ENCODE results near the gene RCC1. TPM values are rescaled to one million over a fixed set of nuclear protein-coding genes. Genes with fewer than 3 reads are reported as not detected.
"Not testable (repeated sequence)": the region's sequence is repeated elsewhere in the genome, so short reads cannot be mapped to it uniquely, and the experiment has no call there.

The RCC1 gene
- polyA plus RNA-seq, 1 of the 3 experiments (the other 2 are of a cell fraction) = 61.0 TPM

DNA sequence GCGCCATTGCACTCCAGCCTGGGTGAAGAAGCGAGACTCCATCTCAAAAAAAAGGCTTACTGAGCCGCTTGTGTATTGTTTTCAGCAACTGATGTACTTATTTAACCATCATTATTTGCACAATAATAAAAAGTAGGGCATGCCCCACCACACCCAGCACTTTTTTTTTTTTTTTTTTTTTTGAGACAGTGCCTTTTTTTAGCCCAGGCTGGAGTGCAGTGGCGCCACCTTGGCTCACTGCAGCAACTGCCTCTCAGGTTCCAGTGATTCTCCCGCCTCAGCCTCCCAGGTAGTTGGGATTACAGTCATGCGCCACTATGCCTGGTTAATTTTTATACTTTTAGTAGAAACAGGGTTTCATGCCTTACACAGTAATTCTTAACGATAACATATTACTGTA is 34.8 kb downstream of the RCC1 start:
- H3F3A ChIP-seq (replicated peaks; ENCODE audit: insufficient read depth) = peaks cover 3% of the 10 kb centered on the region
- H2AFZ ChIP-seq (ENCODE audit: low read depth) = no peak overlapping the region
- no peak overlapping the region for H3K9ac ChIP-seq
- DNase-seq = no peak
- H3K4me3 ChIP-seq (ENCODE audit: low read depth in 2 of 2, low read length in 1 of 2) = no peak overlapping the region
- H4K20me1 ChIP-seq (ENCODE audit: insufficient read depth) = no peaks in the 10 kb centered on the region
- H3K27me3 ChIP-seq (ENCODE audit: insufficient read depth) = no peaks in the 10 kb centered on the region
- H3K4me1 ChIP-seq (ENCODE audit: control insufficient read depth in 1 of 2, insufficient read depth in 2 of 2, low read depth in 1 of 2, low read length in 1 of 2) = peaks cover 0 to 14% of the 10 kb centered on the region in 2 experiments; a peak in 1 of 4 replicates
- H3K79me2 ChIP-seq (ENCODE audit: insufficient read depth) = no peaks in the 10 kb centered on the region
- ChIA-PET POLR2A (no interaction called here), CTCF (no interaction called here)
- 93% methylated on average over 7 of the region's 7 CpGs for WGBS (ENCODE audit: low lambda C conversion rate)
- no peak overlapping the region for H3K27ac ChIP-seq (ENCODE audit: low read depth in 2 of 2, low read length in 1 of 2)
- TF ChIP-seq SMC3 (IDR thresholded peaks at IDR 0.05; ENCODE audit: low read depth, low read length) (no peak), REST (IDR thresholded peaks at IDR 0.05; ENCODE audit: low read depth, low read length) (no peak), GATA2 (CRISPR knock-in tag; IDR thresholded peaks at IDR 0.05) (no peak), CTCF (IDR thresholded peaks at IDR 0.05) (peak; percentile 32), EP300 (IDR thresholded peaks at IDR 0.05; ENCODE audit: borderline replicate concordance in 1 of 2, low read depth in 1 of 2, low read length in 1 of 2) (no peak), GABPA (IDR thresholded peaks at IDR 0.05; ENCODE audit: low read depth) (no peak), EZH2phosphoT487 (IDR thresholded peaks at IDR 0.05; ENCODE audit: borderline replicate concordance, low read depth) (no peak), RFX5 (IDR thresholded peaks at IDR 0.05; ENCODE audit: low read length) (no peak), RAD21 (IDR thresholded peaks at IDR 0.05; ENCODE audit: low read length) (0 out of 2 replicates have a peak, but pooled peaks have one; percentile 3)
- no peaks in the 10 kb centered on the region for H3K9me2 ChIP-seq
- peaks cover 0 to 30% of the 10 kb centered on the region in 2 experiments for H3K36me3 ChIP-seq (replicated peaks in 1 of 2; ENCODE audit: control insufficient read depth in 1 of 2, insufficient read depth in 2 of 2, low read length in 1 of 2)
- no peaks in the 10 kb centered on the region for H3K9me3 ChIP-seq
- no peak overlapping the region for H3K4me2 ChIP-seq

DNA sequence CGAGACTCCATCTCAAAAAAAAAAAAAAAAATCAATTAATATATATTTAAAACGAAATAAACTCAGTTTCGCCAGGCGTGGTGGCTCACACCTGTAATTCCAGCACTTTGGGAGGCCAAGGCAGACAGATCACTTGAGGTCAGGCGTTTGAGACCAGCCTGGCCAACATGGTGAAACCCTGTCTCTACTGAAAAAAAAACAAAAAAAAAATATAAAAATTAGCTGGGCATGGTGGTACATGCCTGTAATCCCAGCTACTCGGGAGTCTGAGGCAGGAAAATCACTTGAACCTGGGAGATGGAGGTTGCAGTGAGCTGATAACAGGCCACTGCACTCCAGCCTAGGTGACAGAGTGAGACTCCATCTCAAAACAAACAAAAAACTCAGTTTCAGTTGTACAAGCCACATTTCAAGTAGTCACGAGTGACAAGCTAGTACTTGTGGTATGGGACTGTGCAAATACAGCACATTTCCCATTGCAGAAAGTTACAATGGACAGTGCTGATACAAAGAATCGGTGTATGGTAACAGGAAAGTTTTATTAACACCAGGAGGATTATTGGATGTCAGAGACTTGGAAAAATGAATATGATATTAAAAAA is 35.7 kb downstream of the RCC1 start:
- DNase-seq; H2AFZ ChIP-seq (ENCODE audit: low read depth); H3K4me3 ChIP-seq (ENCODE audit: low read depth in 2 of 2, low read length in 1 of 2); H3K27ac ChIP-seq (ENCODE audit: low read depth in 2 of 2, low read length in 1 of 2); H3K27me3 ChIP-seq (ENCODE audit: insufficient read depth); H3K9me3 ChIP-seq; H3K4me2 ChIP-seq; H4K20me1 ChIP-seq (ENCODE audit: insufficient read depth); H3K9ac ChIP-seq; H3K9me2 ChIP-seq; H3F3A ChIP-seq (replicated peaks; ENCODE audit: insufficient read depth); H3K79me2 ChIP-seq (ENCODE audit: insufficient read depth): not testable (repeated sequence)
- Histone ChIP-seq H3K4me1 (ENCODE audit: control insufficient read depth in 1 of 2, insufficient read depth in 2 of 2, low read depth in 1 of 2, low read length in 1 of 2) (peaks cover 0 to 14% of the 10 kb centered on the region in 2 experiments; a peak in 1 of 4 replicates), H3K36me3 (replicated peaks in 1 of 2; ENCODE audit: control insufficient read depth in 1 of 2, insufficient read depth in 2 of 2, low read length in 1 of 2) (peaks cover 0 to 21% of the 10 kb centered on the region in 2 experiments)
- ChIA-PET POLR2A (interaction anchor here (1.0 kb wide), 1 partner anchor 42 kb away, joined by 3 read pairs; no protein-coding TSS in a partner anchor), CTCF (interaction anchor here (1.0 kb wide), 1 partner anchor 61 kb away, joined by 4 read pairs; no protein-coding TSS in a partner anchor)
- 91% methylated on average over 8 of the region's 8 CpGs for WGBS (ENCODE audit: low lambda C conversion rate)

All from SK-N-SH (cell line).